Measurements from ENCODE around the gene CHST3. TPM values are rescaled to one million over a fixed set of nuclear protein-coding genes. Genes with fewer than 3 reads are reported as not detected.

Gene CHST3
- total and polyA plus RNA-seq, 2 experiments from 2014 or later = 0.94 to 8.3 TPM

DNA sequence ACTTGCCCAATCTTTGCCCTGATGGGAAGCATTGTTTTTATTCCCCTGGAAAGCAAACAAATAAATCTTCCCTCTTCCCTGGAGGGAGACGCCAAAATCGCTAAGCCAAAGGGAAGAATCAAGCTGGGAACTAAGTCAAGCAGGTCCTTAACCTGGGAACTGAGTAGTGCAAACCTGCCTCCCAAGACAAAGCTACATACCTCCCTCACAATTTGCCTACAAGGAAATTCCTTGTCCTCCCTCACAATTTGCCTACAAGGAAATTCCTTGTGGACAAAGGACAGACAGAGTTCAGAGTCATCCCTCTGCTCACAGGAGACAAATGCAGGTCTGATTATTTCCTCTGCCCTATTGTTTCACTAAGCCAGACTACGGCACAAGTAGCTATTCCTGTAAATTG is 73.6 kb downstream of the CHST3 start (continued):
- TF ChIP-seq, protein P1, sequence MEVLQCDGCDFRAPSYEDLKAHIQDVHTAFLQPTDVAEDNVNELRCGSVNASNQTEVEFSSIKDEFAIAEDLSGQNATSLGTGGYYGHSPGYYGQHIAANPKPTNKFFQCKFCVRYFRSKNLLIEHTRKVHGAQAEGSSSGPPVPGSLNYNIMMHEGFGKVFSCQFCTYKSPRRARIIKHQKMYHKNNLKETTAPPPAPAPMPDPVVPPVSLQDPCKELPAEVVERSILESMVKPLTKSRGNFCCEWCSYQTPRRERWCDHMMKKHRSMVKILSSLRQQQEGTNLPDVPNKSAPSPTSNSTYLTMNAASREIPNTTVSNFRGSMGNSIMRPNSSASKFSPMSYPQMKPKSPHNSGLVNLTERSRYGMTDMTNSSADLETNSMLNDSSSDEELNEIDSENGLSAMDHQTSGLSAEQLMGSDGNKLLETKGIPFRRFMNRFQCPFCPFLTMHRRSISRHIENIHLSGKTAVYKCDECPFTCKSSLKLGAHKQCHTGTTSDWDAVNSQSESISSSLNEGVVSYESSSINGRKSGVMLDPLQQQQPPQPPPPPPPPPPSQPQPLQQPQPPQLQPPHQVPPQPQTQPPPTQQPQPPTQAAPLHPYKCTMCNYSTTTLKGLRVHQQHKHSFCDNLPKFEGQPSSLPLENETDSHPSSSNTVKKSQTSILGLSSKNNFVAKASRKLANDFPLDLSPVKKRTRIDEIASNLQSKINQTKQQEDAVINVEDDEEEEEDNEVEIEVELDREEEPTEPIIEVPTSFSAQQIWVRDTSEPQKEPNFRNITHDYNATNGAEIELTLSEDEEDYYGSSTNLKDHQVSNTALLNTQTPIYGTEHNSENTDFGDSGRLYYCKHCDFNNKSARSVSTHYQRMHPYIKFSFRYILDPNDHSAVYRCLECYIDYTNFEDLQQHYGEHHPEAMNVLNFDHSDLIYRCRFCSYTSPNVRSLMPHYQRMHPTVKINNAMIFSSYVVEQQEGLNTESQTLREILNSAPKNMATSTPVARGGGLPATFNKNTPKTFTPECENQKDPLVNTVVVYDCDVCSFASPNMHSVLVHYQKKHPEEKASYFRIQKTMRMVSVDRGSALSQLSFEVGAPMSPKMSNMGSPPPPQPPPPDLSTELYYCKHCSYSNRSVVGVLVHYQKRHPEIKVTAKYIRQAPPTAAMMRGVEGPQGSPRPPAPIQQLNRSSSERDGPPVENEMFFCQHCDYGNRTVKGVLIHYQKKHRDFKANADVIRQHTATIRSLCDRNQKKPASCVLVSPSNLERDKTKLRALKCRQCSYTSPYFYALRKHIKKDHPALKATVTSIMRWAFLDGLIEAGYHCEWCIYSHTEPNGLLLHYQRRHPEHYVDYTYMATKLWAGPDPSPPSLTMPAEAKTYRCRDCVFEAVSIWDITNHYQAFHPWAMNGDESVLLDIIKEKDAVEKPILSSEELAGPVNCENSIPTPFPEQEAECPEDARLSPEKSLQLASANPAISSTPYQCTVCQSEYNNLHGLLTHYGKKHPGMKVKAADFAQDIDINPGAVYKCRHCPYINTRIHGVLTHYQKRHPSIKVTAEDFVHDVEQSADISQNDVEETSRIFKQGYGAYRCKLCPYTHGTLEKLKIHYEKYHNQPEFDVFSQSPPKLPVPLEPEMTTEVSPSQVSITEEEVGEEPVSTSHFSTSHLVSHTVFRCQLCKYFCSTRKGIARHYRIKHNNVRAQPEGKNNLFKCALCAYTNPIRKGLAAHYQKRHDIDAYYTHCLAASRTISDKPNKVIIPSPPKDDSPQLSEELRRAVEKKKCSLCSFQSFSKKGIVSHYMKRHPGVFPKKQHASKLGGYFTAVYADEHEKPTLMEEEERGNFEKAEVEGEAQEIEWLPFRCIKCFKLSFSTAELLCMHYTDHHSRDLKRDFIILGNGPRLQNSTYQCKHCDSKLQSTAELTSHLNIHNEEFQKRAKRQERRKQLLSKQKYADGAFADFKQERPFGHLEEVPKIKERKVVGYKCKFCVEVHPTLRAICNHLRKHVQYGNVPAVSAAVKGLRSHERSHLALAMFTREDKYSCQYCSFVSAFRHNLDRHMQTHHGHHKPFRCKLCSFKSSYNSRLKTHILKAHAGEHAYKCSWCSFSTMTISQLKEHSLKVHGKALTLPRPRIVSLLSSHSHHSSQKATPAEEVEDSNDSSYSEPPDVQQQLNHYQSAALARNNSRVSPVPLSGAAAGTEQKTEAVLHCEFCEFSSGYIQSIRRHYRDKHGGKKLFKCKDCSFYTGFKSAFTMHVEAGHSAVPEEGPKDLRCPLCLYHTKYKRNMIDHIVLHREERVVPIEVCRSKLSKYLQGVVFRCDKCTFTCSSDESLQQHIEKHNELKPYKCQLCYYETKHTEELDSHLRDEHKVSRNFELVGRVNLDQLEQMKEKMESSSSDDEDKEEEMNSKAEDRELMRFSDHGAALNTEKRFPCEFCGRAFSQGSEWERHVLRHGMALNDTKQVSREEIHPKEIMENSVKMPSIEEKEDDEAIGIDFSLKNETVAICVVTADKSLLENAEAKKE (CRISPR knock-in tag; IDR thresholded peaks at IDR 0.05) = no peak
- TF ChIP-seq ZNF331 (CRISPR knock-in tag; IDR thresholded peaks at IDR 0.05; ENCODE audit: low read depth) (no peak), ZNF114 (CRISPR knock-in tag; IDR thresholded peaks at IDR 0.05) (no peak), JUNB (IDR thresholded peaks at IDR 0.05; ENCODE audit: unreplicated experiment) (no peak), CREB1 (CRISPR knock-in tag; IDR thresholded peaks at IDR 0.05; ENCODE audit: low read depth) (no peak)

DNA sequence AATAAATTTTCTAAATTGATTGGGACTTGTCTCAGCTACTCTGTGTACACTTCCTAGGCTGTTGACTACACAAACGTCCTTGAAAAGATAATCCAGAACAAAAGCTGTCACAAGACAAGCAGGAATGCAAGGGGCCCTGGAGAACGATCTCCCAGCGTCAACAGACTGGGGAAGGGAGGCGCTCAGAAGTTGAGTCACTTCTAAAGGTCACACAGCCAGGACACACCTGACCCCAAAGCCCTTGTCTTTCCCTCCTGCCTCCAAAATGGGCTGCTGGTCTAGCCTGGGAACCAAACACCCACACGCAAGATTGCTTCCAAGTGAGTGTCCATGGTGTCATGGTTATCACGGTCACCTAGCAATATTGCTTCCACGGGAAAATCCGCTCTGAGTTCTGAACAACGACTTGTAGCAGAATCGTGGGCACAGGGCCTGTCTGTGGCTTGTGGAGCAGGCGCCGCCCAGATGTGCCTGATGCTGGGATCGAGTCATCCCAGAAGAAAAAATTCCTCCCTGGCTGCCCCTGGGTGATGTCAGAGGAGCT is 74.3 kb downstream of the CHST3 start:
- no peak for DNase-seq (ENCODE audit: low spot score)
- H3K36me3 Mint-ChIP-seq (ENCODE audit: low read depth) = no peaks in the 10 kb centered on the region
- TF ChIP-seq POLR2AphosphoS5 (IDR thresholded peaks at IDR 0.05; ENCODE audit: low read depth) = no peak
- TF ChIP-seq, protein P2, sequence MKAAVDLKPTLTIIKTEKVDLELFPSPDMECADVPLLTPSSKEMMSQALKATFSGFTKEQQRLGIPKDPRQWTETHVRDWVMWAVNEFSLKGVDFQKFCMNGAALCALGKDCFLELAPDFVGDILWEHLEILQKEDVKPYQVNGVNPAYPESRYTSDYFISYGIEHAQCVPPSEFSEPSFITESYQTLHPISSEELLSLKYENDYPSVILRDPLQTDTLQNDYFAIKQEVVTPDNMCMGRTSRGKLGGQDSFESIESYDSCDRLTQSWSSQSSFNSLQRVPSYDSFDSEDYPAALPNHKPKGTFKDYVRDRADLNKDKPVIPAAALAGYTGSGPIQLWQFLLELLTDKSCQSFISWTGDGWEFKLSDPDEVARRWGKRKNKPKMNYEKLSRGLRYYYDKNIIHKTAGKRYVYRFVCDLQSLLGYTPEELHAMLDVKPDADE (IDR thresholded peaks at IDR 0.05) = no peak
- no peak for TF ChIP-seq ZNF331 (CRISPR knock-in tag; IDR thresholded peaks at IDR 0.05; ENCODE audit: low read depth)
- no peak for TF ChIP-seq NANOG (IDR thresholded peaks at IDR 0.05; ENCODE audit: borderline replicate concordance)
- no peak for TF ChIP-seq EZH2 (IDR thresholded peaks at IDR 0.05; ENCODE audit: low read depth, unreplicated experiment)
- TF ChIP-seq STAT1 (IDR thresholded peaks at IDR 0.05; ENCODE audit: unreplicated experiment) = no peak
- TF ChIP-seq CREB1 (CRISPR knock-in tag; IDR thresholded peaks at IDR 0.05; ENCODE audit: low read depth) = no peak

More for the DNA sequence above, 74.3 kb downstream of the CHST3 start:
- Histone ChIP-seq H3F3A (replicated peaks; ENCODE audit: low read depth) (no peaks in the 10 kb centered on the region), H4K20me1 (replicated peaks; ENCODE audit: insufficient read depth) (no peaks in the 10 kb centered on the region), H3K9me2 (ENCODE audit: insufficient read depth) (no peaks in the 10 kb centered on the region), H3K36me3 (ENCODE audit: insufficient read depth) (no peaks in the 10 kb centered on the region), H3K4me2 (no peak overlapping the region), H2AFZ (no peak overlapping the region), H3K79me2 (replicated peaks; ENCODE audit: insufficient read depth) (no peaks in the 10 kb centered on the region), H3K4me1 (ENCODE audit: insufficient read depth) (no peaks in the 10 kb centered on the region), H3K4me3 (no peak overlapping the region), H3K27ac (ENCODE audit: low read depth) (no peak overlapping the region), H3K27me3 (ENCODE audit: insufficient read depth) (no peaks in the 10 kb centered on the region)
- no peak for ATAC-seq
- Mint-ChIP-seq H3K4me1 (peaks cover 23% of the 10 kb centered on the region), H3K27ac (0 out of 2 replicates have a peak overlapping the region, but pooled peaks have one; percentile 31), H3K27me3 (ENCODE audit: insufficient read depth, low read depth, poor library complexity) (peaks cover 10% of the 10 kb centered on the region), H3K9me3 (no peaks in the 10 kb centered on the region), H3K4me3 (no peak overlapping the region)

Data from GM23338 (cell line).